Stimulated activated naive CD4-positive, alpha-beta T cell treated with Interleukin-2 at 50 U/mL for 16 hours (primary cell): ENCODE measurements around the gene ZNF354B.
"Not testable (repeated sequence)": the region's sequence is repeated elsewhere in the genome, so short reads cannot be mapped to it uniquely, and the experiment has no call there.

Source experiments
- DNase-seq: peaks from one replicate; lab custom pipeline; 2025; lab: John Stamatoyannopoulos, UW

The ZNF354B gene

GRCh38 chr5:178859625-178860521 is at the start of gene ZNF354B:
Gene ZNF354B (plus strand): TSS chr5:178859953. CDS start chr5:178861048, 1,095 bp downstream.
- DNase-seq: peak; percentile 82

- no peak for DNase-seq
Observed at GRCh38 chr5:178817506-178817905, 42.2 kb upstream of the ZNF354B start.

- no peak for DNase-seq
Observed at GRCh38 chr5:178818094-178818493, 41.7 kb upstream of the ZNF354B start.

GRCh38 chr5:178820001-178820400 is 39.8 kb upstream of the ZNF354B start:
- DNase-seq: no peak

- no peak for DNase-seq
Observed at GRCh38 chr5:178825444-178825843, 34.3 kb upstream of the ZNF354B start.

GRCh38 chr5:178826216-178826615 is 33.5 kb upstream of the ZNF354B start:
- no peak for DNase-seq

GRCh38 chr5:178827636-178828035 is 32.1 kb upstream of the ZNF354B start:
- no peak for DNase-seq

GRCh38 chr5:178831049-178831448 is 28.7 kb upstream of the ZNF354B start:
- DNase-seq: no peak

GRCh38 chr5:178832618-178833201 is 27.0 kb upstream of the ZNF354B start:
- no peak for DNase-seq

- DNase-seq: no peak
Observed at GRCh38 chr5:178836628-178837027, 23.1 kb upstream of the ZNF354B start.

- DNase-seq: not testable (repeated sequence)
Observed at GRCh38 chr5:178838695-178839318, 20.9 kb upstream of the ZNF354B start.

GRCh38 chr5:178839319-178839704 is 20.4 kb upstream of the ZNF354B start:
- DNase-seq: peak; percentile 1

- DNase-seq: not testable (repeated sequence)
Observed at GRCh38 chr5:178840399-178840798, 19.4 kb upstream of the ZNF354B start.

- no peak for DNase-seq
Observed at GRCh38 chr5:178849316-178849715, 10.4 kb upstream of the ZNF354B start.

- DNase-seq: no peak
Observed at GRCh38 chr5:178851951-178852350, 7.8 kb upstream of the ZNF354B start.

- DNase-seq: no peak
Observed at GRCh38 chr5:178854284-178854683, 5.5 kb upstream of the ZNF354B start.

- DNase-seq: not testable (repeated sequence)
Observed at GRCh38 chr5:178860615-178861014, 862 bp downstream of the ZNF354B start.

- no peak for DNase-seq
Observed at GRCh38 chr5:178861627-178862026, 1.9 kb downstream of the ZNF354B start.

GRCh38 chr5:178866946-178867345 is 7.2 kb downstream of the ZNF354B start:
- DNase-seq: no peak

GRCh38 chr5:178869577-178869976 is 9.8 kb downstream of the ZNF354B start:
- no peak for DNase-seq

GRCh38 chr5:178870411-178870810 is 10.7 kb downstream of the ZNF354B start:
- no peak for DNase-seq

GRCh38 chr5:178872302-178872701 is 12.5 kb downstream of the ZNF354B start:
- no peak for DNase-seq
